ENCODE results near the gene ORAI3.
A peak's percentile ranks its signal among the peaks of the same experiment; 100 is the strongest.

Gene ORAI3

DNA sequence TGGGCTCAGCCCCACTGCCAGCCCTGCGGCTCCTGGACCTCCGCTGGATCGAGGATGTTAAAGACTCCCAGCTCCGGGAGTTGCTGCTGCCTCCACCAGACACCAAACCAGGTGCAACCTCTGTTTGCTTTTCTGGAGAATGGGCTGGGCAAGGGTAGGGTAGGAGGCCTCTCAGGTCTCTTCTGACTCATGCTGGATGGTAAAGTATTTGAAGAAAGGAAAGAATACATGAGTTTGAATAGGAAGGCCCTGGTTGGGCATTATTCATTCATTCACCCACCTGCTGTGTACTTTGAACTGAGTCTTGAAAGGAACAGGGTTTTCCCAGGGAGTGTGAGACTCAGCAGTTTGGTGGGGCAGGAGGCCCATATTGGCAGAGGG, 6.5 kb upstream of the ORAI3 start:
- no peak for DNase-seq
- TF ChIP-seq CTCF (IDR thresholded peaks at IDR 0.05; ENCODE audit: low read depth, low read length) = no peak
- Histone ChIP-seq H3K27me3 (no peaks in the 10 kb centered on the region), H3K4me3 (ENCODE audit: low read depth, low read length) (no peak overlapping the region), H3K4me1 (peaks cover 5% of the 10 kb centered on the region), H3K9me3 (no peaks in the 10 kb centered on the region), H3K36me3 (peaks cover 16% of the 10 kb centered on the region)

GRCh38 chr16:30944352-30944751, 4.5 kb upstream of the ORAI3 start:
- Histone ChIP-seq H3K36me3 (peaks cover 16% of the 10 kb centered on the region), H3K4me1 (peaks cover 9% of the 10 kb centered on the region)

GRCh38 chr16:30946671-30947540, 2.0 kb upstream of the ORAI3 start:
- H3K36me3 ChIP-seq = peaks cover 16% of the 10 kb centered on the region
- TF ChIP-seq CTCF (IDR thresholded peaks at IDR 0.05; ENCODE audit: low read depth, low read length) = no peak
- no peaks in the 10 kb centered on the region for H3K9me3 ChIP-seq

More at GRCh38 chr16:30944352-30944751, 4.5 kb upstream of the ORAI3 start:
- no peaks in the 10 kb centered on the region for H3K9me3 ChIP-seq
- no peak for TF ChIP-seq CTCF (IDR thresholded peaks at IDR 0.05; ENCODE audit: low read depth, low read length)
- no peak overlapping the region for H3K4me3 ChIP-seq (ENCODE audit: low read depth, low read length)
- H3K27me3 ChIP-seq = no peaks in the 10 kb centered on the region
- no peak for DNase-seq

DNA sequence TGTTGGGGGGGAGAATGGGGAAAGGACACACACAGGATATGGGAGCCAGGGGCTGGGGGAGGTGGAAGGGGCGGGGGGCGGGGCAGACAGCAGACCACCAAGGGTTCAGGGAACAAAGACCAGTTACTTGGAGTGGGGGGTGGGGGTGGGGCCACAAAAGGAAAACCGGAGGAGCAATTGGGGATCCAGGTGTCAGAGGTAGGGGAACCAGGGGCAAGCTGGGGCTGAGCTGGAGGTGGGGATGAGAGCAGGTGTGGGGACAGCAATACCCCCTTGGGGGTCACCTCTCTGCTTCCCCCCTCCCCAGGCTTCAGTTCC, 1.4 kb upstream of the ORAI3 start:
- H3K9me3 ChIP-seq = no peaks in the 10 kb centered on the region
- H3K4me3 ChIP-seq (ENCODE audit: low read depth, low read length) = no peak overlapping the region
- no peak for DNase-seq
- H3K36me3 ChIP-seq = peaks cover 12% of the 10 kb centered on the region
- H3K27me3 ChIP-seq = no peaks in the 10 kb centered on the region
- peaks cover 11% of the 10 kb centered on the region for H3K4me1 ChIP-seq
- no peak for TF ChIP-seq CTCF (IDR thresholded peaks at IDR 0.05; ENCODE audit: low read depth, low read length)

More at GRCh38 chr16:30946671-30947540, 2.0 kb upstream of the ORAI3 start:
- H3K4me3 ChIP-seq (ENCODE audit: low read depth, low read length) = no peak overlapping the region
- H3K27me3 ChIP-seq = no peaks in the 10 kb centered on the region
- DNase-seq = no peak
- H3K4me1 ChIP-seq = peaks cover 15% of the 10 kb centered on the region

- no peak for TF ChIP-seq CTCF (IDR thresholded peaks at IDR 0.05; ENCODE audit: low read depth, low read length)
- Histone ChIP-seq H3K4me1 (peaks cover 11% of the 10 kb centered on the region), H3K4me3 (ENCODE audit: low read depth, low read length) (peak overlapping the region; percentile 70), H3K36me3 (peaks cover 8% of the 10 kb centered on the region), H3K27me3 (no peaks in the 10 kb centered on the region), H3K9me3 (no peaks in the 10 kb centered on the region)
- DNase-seq = peak; percentile 91
Observed at GRCh38 chr16:30947859-30948666, 805 bp upstream of the ORAI3 start.

All from BE2C (cell line).